Suprapubic skin (tissue), 4 donors: ENCODE results near the gene ANK2.

ENCODE experiments used
- EP300 ChIP-seq: sonication (generic); formaldehyde crosslinking; IDR thresholded peaks from one replicate; pipeline ENCODE4 v1.6.1; 2017; ENCODE audit warnings: antibody characterized with exemption
- POLR2A ChIP-seq, 2 donors: fragments of 450-650 bp; IDR thresholded peaks; one replicate each; pipeline ENCODE4 v1.6.1; 2017; ENCODE audit warnings: antibody characterized with exemption in 2 of 2, mild to moderate bottlenecking in 2 of 2, moderate library complexity in 2 of 2
- POLR2AphosphoS5 ChIP-seq, 3 donors: sonication (generic); formaldehyde crosslinking; IDR thresholded peaks; one replicate each; pipeline ENCODE4 v1.6.1; 2017; ENCODE audit warnings: antibody characterized with exemption in 3 of 3
- TF ChIP-seq, protein P1 (sequence below), 2 donors: fragments of 200-600 bp in 1 of 2; fragments of 450-650 bp in 1 of 2; sonication (generic) in 1 of 2; IDR thresholded peaks; one replicate each; pipeline ENCODE4 v1.5.1; 2016 to 2019; ENCODE audit warnings: antibody characterized with exemption in 2 of 2, mild to moderate bottlenecking in 1 of 2, moderate library complexity in 1 of 2

DNA sequence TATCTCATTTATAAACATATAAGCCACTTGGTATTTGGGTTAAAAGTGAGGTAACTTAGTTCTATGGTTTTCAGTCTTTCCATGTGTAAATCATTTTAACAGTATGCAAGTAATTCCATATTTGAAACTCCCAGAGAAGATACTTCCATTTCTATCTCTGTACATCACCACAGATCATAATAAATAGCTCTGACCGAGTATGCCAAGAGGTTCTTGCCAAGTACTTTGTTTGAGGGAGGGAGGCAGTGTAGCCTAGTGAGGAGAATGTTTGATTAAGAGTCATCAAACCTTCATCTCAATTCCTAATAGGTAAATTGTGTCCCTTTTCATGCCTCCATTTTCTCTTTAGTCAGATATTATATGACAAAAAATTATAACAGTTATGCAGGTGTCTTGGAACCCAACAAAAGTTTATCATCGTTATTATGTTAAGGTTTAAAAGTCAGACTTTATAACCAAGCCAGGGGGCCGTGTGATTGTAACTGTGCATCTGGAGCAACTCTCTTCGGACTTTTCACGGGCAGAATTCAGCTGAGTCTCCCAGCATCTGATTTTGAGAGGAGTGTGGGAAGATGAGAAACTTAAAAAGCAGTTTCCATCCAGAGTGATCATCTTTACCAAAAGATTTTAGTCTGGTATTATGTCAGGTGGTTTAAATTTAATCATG lies 123.8 kb downstream of the ANK2 start:
- TF ChIP-seq POLR2A (IDR thresholded peaks at IDR 0.05) (no peak), EP300 (no peak), POLR2AphosphoS5 (IDR thresholded peaks at IDR 0.05) (no peak)
- TF ChIP-seq, protein P1, sequence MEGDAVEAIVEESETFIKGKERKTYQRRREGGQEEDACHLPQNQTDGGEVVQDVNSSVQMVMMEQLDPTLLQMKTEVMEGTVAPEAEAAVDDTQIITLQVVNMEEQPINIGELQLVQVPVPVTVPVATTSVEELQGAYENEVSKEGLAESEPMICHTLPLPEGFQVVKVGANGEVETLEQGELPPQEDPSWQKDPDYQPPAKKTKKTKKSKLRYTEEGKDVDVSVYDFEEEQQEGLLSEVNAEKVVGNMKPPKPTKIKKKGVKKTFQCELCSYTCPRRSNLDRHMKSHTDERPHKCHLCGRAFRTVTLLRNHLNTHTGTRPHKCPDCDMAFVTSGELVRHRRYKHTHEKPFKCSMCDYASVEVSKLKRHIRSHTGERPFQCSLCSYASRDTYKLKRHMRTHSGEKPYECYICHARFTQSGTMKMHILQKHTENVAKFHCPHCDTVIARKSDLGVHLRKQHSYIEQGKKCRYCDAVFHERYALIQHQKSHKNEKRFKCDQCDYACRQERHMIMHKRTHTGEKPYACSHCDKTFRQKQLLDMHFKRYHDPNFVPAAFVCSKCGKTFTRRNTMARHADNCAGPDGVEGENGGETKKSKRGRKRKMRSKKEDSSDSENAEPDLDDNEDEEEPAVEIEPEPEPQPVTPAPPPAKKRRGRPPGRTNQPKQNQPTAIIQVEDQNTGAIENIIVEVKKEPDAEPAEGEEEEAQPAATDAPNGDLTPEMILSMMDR (IDR thresholded peaks at IDR 0.05), result no peak
